Anterior cingulate cortex (tissue), 58 donors: ENCODE measurements around the gene KRT4.
"Not testable (repeated sequence)": the region's sequence is repeated elsewhere in the genome, so short reads cannot be mapped to it uniquely, and the experiment has no call there.

Experiments
- DNase-seq, 58 donors: peaks; one replicate each; lab custom pipeline; 2025; lab: John Stamatoyannopoulos, UW

The KRT4 gene

DNA sequence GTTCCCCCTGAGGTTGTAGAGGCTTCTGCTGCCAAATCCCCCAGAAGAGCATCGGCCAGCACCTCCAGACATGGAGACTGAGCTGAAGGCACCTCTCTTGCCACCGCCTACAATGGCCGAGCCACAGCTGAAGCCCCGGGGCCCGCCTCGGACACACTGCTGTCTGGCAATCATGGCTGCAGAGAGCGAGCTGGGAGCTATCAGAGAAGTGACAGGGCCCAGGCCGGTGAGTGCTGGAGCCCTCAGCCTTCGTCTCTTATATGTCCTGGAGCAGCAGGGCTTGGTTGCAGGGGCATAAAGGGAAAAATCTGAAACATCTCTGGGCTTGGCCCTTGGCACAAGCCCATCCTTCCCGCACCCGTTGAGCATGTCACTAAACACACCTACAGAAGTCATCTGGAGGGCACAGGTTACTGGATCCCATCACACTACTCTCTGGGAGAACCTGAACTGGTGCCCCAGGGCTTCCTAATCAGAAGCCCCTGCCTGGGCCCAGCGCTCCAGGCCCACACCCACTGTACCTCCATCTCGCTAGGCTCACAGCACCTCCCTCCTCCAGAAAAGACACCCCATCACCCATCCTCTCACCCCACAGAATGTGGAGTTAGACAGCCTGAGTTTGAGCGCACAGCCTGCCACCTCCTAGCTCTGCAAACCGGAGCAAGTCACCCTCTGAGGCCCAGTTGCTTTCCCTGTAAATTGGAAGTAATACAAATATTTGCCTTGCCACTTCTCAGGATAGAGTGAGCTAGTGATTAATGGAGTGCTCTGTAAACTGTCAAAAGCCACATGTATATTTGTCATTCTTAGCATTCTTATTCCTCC, at the start of gene KRT4:
KRT4 (minus strand) TSS at position 232 of the 825 bp plus-strand sequence; CDS start at position 174, 58 bp downstream.
- no peak for DNase-seq

GRCh38 chr12:52862023-52862422, 48.1 kb upstream of the KRT4 start:
- DNase-seq: no peak

GRCh38 chr12:52861511-52861910, 47.6 kb upstream of the KRT4 start:
- DNase-seq: no peak

DNA sequence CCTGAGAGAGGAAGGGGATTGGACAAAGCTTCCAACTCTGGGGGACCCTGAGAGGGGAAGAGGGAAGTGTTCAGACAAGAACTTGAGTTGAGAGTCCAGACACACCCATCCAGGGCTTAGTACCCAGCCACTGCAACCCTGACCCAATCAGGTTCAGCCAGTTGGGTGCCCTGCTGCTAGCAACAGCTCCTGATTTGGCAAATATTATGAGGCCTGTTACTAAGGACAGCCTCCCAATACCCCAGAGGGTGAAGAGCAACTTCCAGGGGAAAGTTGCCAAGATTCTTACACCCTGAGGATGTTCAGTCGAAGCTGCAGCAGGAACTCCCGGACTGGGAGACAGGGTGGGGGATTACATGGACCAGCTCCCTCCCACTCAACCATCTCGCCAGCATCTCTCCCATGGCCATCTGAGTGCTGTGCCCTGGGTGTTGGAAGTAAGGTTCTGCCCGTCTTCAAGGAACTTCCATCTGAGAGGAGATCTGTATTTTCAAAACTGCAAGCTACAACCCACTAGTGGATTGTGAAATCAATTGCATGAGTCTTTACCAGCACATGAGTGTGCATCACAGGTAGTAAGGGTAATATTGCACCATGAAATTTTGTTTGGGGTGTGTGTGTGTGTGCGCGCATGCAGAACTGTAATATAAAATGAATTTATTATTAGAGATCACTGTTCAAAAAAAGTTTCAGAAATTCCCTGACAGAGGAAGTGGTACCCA, 46.3 kb upstream of the KRT4 start:
- DNase-seq: no peak

- no peak for DNase-seq
These were observed 43.6 kb upstream of the KRT4 start for GRCh38 chr12:52857500-52857899.

- no peak for DNase-seq
These were observed 42.9 kb upstream of the KRT4 start for GRCh38 chr12:52856787-52857186.

- DNase-seq: not testable (repeated sequence)
These were observed 42.2 kb upstream of the KRT4 start for GRCh38 chr12:52856077-52856476.

- no peak for DNase-seq
These were observed 37.9 kb upstream of the KRT4 start for GRCh38 chr12:52851787-52852186.

GRCh38 chr12:52850681-52851080, 36.8 kb upstream of the KRT4 start:
- no peak for DNase-seq

- DNase-seq: no peak
These were observed 35.6 kb upstream of the KRT4 start for GRCh38 chr12:52849511-52849910.

DNA sequence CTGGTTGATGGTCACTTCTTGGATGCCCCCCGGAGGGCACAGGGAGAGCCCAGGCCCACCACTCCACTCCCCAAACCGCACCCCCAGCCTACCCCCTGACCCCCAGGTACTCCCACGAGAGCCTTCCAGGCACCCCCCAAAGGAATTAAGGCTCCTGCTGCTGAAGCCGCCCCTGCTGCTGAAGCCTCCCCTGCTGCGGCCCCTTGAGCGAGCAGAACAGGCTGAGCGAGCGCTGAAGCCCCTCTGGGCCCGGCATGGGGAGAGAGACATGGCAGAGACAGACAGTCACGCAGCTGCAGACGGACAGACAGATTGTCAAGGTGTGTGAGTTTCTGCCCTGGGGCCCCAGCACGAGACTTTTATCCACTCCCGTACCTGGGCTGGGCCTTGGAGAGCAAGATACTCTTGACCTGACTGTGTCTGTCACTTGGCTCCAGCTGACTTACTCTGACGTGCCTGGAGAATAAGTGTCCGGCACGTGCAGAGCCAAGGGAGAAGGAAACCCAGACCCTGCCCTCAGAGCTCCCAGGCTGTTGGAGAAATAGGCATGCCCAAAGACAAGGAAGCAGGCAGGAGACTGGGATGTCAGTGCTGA, 34.8 kb upstream of the KRT4 start, which contains the start of gene KRT78:
KRT78 (minus strand) TSS at position 334 of the 595 bp plus-strand sequence; CDS start at position 270, 64 bp downstream.
- no peak for DNase-seq

- no peak for DNase-seq
These were observed 33.6 kb upstream of the KRT4 start for GRCh38 chr12:52847335-52848102.

GRCh38 chr12:52846356-52846970, 32.5 kb upstream of the KRT4 start:
- no peak for DNase-seq

DNA sequence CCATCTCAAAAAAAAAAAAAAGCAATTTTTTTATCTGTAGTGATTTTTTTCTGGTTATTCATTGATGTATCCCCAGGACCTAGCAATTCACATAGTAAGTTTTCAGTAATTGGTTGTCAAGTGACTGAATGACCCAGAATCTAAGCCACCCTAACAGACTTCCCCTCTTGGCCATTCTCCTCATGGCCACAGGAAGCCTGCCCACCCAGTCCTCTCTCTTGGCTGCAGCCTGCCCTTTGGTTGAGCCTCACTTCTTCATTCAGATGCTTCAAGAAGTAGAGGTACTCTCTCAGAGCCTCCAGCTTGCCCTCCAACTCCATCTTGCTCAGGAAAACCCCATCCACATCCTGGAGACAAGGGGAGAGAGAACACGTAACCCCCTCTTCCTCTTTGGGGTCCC, 32.0 kb upstream of the KRT4 start:
- no peak for DNase-seq

GRCh38 chr12:52844386-52844785, 30.5 kb upstream of the KRT4 start:
- no peak for DNase-seq

DNA sequence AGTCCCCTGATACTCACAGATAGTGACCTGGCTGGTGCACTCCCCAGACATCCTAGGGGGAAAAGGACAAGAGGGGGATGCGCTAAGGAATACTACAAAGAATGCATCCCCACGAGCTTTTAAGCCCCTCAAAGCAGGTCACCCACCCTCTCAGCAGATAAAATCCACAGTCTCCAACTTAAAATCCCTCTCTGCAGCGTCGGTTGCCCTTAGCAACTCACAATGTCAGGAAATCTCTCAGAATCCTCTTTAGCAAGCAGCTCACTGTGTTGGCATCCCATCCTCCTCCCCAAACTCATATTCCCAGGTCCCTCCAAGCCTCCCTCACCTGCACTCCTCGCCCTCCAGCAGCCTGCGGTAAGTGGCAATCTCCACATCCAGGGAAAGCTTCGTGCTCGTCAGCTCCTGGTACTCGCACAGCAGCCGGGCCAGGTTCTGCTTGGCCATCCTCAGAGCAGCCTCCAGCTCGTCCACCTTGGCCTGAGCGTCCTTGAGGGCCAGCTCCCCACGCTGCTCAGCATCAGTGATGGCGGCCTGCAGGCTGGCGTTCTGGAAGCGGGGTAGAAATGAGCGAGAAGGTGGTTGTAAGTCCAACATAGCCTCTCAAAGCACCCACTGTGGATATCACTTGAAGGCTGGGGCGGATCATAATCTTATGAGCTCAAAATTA, 25.7 kb upstream of the KRT4 start:
- DNase-seq: peak in 1 of 58 donors; percentile 2

- DNase-seq: no peak
These were observed 24.9 kb upstream of the KRT4 start for GRCh38 chr12:52838609-52839435.

GRCh38 chr12:52837781-52838608, 24.1 kb upstream of the KRT4 start:
- DNase-seq: no peak
